IMR-90 (cell line): ENCODE measurements around the gene WNT8B.

Source experiments
- BHLHE40 ChIP-seq: fragments of 150-350 bp; IDR thresholded peaks from 2 replicates; pipeline ENCODE4 v1.6.1; 2016; ENCODE audit warnings: mild to moderate bottlenecking, low read depth, low read length
- CEBPB ChIP-seq: IDR thresholded peaks from 2 replicates; pipeline ENCODE4 v1.6.1; 2012; ENCODE audit warnings: low read depth, low read length, improper control_type of control experiment
- FOS ChIP-seq: fragments of 150-350 bp; IDR thresholded peaks from 2 replicates; pipeline ENCODE4 v1.6.1; 2016; ENCODE audit warnings: low read depth, low read length
- MAFK ChIP-seq: IDR thresholded peaks from 2 replicates; pipeline ENCODE4 v1.6.1; 2012; ENCODE audit warnings: low read depth, low read length, improper control_type of control experiment
- MAZ ChIP-seq: IDR thresholded peaks from 2 replicates; pipeline ENCODE4 v1.6.1; 2012; ENCODE audit warnings: low read depth, mild to moderate bottlenecking, low read length, improper control_type of control experiment, moderate library complexity, borderline replicate concordance
- NFE2L2 ChIP-seq: fragments of 150-350 bp; IDR thresholded peaks from 2 replicates; pipeline ENCODE4 v1.6.1; 2016; ENCODE audit warnings: low read depth, mild to moderate bottlenecking, low read length
- POLR2A ChIP-seq: IDR thresholded peaks from 2 replicates; pipeline ENCODE4 v1.6.1; 2012; ENCODE audit warnings: mild to moderate bottlenecking, low read depth, low read length
- RAD21 ChIP-seq: IDR thresholded peaks from 2 replicates; pipeline ENCODE4 v1.6.1; 2012; ENCODE audit warnings: low read length, improper control_type of control experiment
- RFX5 ChIP-seq: IDR thresholded peaks from 2 replicates; pipeline ENCODE4 v1.8.0; 2012; ENCODE audit warnings: low read depth, mild to moderate bottlenecking, low read length, moderate library complexity
- SMC3 ChIP-seq: fragments of 150-350 bp; IDR thresholded peaks from 2 replicates; pipeline ENCODE4 v1.6.1; 2016; ENCODE audit warnings: low read depth, mild to moderate bottlenecking, antibody characterized with exemption, low read length, moderate library complexity
- TF ChIP-seq, protein P1 (sequence below): conservative IDR thresholded peaks from 2 replicates; pipeline ENCODE4 v1.5.1; 2012; ENCODE audit warnings: mild to moderate bottlenecking, low read depth, low read length, improper control_type of control experiment
- TF ChIP-seq, protein P2 (sequence below): fragments of 150-350 bp; IDR thresholded peaks from 2 replicates; pipeline ENCODE4 v1.6.1; 2016; ENCODE audit warnings: low read depth, mild to moderate bottlenecking, low read length, moderate library complexity, borderline replicate concordance
- TF ChIP-seq, protein P3 (sequence below): fragments of 150-350 bp; IDR thresholded peaks from 2 replicates; pipeline ENCODE4 v1.6.1; 2017; ENCODE audit warnings: mild to moderate bottlenecking, antibody characterized with exemption, low read length, low read depth

DNA sequence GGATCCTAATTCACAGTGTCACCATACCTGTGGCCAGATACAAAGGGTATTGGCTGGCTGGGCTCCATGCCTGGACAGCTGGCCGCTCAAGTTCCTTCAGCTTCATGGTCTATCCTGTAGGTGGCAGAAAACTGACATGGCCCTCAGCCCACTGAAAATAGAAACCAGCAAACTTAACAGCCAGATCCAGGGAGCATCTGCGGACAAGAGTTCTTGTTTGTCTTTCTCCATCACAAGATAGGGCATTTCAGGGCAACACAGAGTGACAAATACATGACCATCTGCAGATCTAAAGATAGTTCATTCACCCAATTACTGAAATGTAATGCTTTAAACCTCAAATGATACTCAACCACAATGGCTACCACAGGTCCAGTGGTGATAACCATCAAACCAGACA, 54.0 kb downstream of the WNT8B start:
- TF ChIP-seq RFX5 (no peak), SMC3 (no peak), POLR2A (no peak), BHLHE40 (no peak), RAD21 (no peak), NFE2L2 (no peak), MAFK (no peak), MAZ (no peak), FOS (no peak), CEBPB (no peak)
- TF ChIP-seq, protein P1, sequence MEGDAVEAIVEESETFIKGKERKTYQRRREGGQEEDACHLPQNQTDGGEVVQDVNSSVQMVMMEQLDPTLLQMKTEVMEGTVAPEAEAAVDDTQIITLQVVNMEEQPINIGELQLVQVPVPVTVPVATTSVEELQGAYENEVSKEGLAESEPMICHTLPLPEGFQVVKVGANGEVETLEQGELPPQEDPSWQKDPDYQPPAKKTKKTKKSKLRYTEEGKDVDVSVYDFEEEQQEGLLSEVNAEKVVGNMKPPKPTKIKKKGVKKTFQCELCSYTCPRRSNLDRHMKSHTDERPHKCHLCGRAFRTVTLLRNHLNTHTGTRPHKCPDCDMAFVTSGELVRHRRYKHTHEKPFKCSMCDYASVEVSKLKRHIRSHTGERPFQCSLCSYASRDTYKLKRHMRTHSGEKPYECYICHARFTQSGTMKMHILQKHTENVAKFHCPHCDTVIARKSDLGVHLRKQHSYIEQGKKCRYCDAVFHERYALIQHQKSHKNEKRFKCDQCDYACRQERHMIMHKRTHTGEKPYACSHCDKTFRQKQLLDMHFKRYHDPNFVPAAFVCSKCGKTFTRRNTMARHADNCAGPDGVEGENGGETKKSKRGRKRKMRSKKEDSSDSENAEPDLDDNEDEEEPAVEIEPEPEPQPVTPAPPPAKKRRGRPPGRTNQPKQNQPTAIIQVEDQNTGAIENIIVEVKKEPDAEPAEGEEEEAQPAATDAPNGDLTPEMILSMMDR: peak; percentile 9; the same call in 1 of the 2 replicates
- TF ChIP-seq, protein P2, sequence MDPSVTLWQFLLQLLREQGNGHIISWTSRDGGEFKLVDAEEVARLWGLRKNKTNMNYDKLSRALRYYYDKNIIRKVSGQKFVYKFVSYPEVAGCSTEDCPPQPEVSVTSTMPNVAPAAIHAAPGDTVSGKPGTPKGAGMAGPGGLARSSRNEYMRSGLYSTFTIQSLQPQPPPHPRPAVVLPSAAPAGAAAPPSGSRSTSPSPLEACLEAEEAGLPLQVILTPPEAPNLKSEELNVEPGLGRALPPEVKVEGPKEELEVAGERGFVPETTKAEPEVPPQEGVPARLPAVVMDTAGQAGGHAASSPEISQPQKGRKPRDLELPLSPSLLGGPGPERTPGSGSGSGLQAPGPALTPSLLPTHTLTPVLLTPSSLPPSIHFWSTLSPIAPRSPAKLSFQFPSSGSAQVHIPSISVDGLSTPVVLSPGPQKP: no peak
- TF ChIP-seq, protein P3, sequence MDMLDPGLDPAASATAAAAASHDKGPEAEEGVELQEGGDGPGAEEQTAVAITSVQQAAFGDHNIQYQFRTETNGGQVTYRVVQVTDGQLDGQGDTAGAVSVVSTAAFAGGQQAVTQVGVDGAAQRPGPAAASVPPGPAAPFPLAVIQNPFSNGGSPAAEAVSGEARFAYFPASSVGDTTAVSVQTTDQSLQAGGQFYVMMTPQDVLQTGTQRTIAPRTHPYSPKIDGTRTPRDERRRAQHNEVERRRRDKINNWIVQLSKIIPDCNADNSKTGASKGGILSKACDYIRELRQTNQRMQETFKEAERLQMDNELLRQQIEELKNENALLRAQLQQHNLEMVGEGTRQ: no peak
